Measurements from ENCODE around the gene FGF7.

FGF7 gene

GRCh38 chr15:49430046-49430445 is 7.0 kb downstream of the FGF7 start:
- Histone ChIP-seq H3K27ac (no peak overlapping the region), H3K9me3 (ENCODE audit: severe bottlenecking) (no peaks in the 10 kb centered on the region), H3K4me3 (ENCODE audit: low read depth, low read length) (no peak overlapping the region), H3K27me3 (ENCODE audit: insufficient read depth, low read depth, severe bottlenecking) (no peaks in the 10 kb centered on the region), H3K36me3 (no peaks in the 10 kb centered on the region)
- DNase-seq: no peak
- TF ChIP-seq CTCF (IDR thresholded peaks at IDR 0.05; ENCODE audit: low read depth, low read length): no peak

GRCh38 chr15:49435174-49435573 is 12.1 kb downstream of the FGF7 start:
- Histone ChIP-seq H3K4me3 (ENCODE audit: low read depth, low read length) (no peak overlapping the region), H3K27me3 (ENCODE audit: insufficient read depth, low read depth, severe bottlenecking) (no peaks in the 10 kb centered on the region), H3K9me3 (ENCODE audit: severe bottlenecking) (no peaks in the 10 kb centered on the region), H3K36me3 (no peaks in the 10 kb centered on the region), H3K27ac (no peak overlapping the region)
- no peak for TF ChIP-seq CTCF (IDR thresholded peaks at IDR 0.05; ENCODE audit: low read depth, low read length)
- DNase-seq: no peak

- Histone ChIP-seq H3K36me3 (no peaks in the 10 kb centered on the region), H3K27me3 (ENCODE audit: insufficient read depth, low read depth, severe bottlenecking) (no peaks in the 10 kb centered on the region), H3K9me3 (ENCODE audit: severe bottlenecking) (no peaks in the 10 kb centered on the region), H3K27ac (no peak overlapping the region), H3K4me3 (ENCODE audit: low read depth, low read length) (no peak overlapping the region)
- no peak for DNase-seq
- no peak for TF ChIP-seq CTCF (IDR thresholded peaks at IDR 0.05; ENCODE audit: low read depth, low read length)
These were observed 13.7 kb downstream of the FGF7 start for GRCh38 chr15:49436751-49437150.

GRCh38 chr15:49438962-49439631 is 16.1 kb downstream of the FGF7 start:
- DNase-seq: no peak
- no peak for TF ChIP-seq CTCF (IDR thresholded peaks at IDR 0.05; ENCODE audit: low read depth, low read length)
- H3K9me3 ChIP-seq (ENCODE audit: severe bottlenecking): no peaks in the 10 kb centered on the region
- no peak overlapping the region for H3K27ac ChIP-seq
- no peaks in the 10 kb centered on the region for H3K27me3 ChIP-seq (ENCODE audit: insufficient read depth, low read depth, severe bottlenecking)
- H3K4me3 ChIP-seq (ENCODE audit: low read depth, low read length): no peak overlapping the region
- no peaks in the 10 kb centered on the region for H3K36me3 ChIP-seq

- no peaks in the 10 kb centered on the region for H3K27me3 ChIP-seq (ENCODE audit: insufficient read depth, low read depth, severe bottlenecking)
- TF ChIP-seq CTCF (IDR thresholded peaks at IDR 0.05; ENCODE audit: low read depth, low read length): no peak
- H3K36me3 ChIP-seq: no peaks in the 10 kb centered on the region
- no peak overlapping the region for H3K27ac ChIP-seq
- no peak for DNase-seq
- no peak overlapping the region for H3K4me3 ChIP-seq (ENCODE audit: low read depth, low read length)
- H3K9me3 ChIP-seq (ENCODE audit: severe bottlenecking): no peaks in the 10 kb centered on the region
These were observed 16.8 kb downstream of the FGF7 start for GRCh38 chr15:49439678-49440395.
